HG02610 (cell line): ENCODE data around the gene DHX57.
"Not testable (repeated sequence)": the region's sequence is repeated elsewhere in the genome, so short reads cannot be mapped to it uniquely, and the experiment has no call there.

Source experiments
- ATAC-seq: cut with Tn5 transposase; IDR thresholded peaks from one replicate; pipeline ENCODE4 v1.9.1; 2021; ENCODE audit warnings: mild to moderate bottlenecking, moderate library complexity; ENCODE audit not compliant: unreplicated experiment

Gene DHX57

GRCh38 chr2:38806015-38806732, 69.6 kb downstream of the DHX57 start:
- ATAC-seq = no peak

DNA sequence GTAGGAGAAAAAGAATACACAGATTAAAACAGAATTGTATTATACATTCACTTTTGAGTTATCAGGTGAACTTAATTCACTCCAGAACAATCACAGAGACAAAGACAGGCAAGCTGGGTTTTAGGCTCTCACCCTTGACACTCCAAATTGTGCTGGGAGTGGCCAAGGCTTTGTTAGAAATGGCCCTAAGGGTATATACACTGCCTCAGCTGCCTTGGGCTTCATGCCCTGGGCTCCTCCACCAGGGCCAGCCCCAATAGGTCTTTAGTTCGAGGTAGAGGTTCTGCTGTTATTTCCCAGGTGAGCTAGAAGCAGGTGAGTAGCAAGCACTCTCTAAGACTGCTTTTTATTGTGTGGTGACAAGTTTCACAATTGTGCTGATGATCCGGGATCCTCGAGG, 77.8 kb downstream of the DHX57 start:
- ATAC-seq = no peak

GRCh38 chr2:38797250-38797676, 78.5 kb downstream of the DHX57 start:
- ATAC-seq = no peak

DNA sequence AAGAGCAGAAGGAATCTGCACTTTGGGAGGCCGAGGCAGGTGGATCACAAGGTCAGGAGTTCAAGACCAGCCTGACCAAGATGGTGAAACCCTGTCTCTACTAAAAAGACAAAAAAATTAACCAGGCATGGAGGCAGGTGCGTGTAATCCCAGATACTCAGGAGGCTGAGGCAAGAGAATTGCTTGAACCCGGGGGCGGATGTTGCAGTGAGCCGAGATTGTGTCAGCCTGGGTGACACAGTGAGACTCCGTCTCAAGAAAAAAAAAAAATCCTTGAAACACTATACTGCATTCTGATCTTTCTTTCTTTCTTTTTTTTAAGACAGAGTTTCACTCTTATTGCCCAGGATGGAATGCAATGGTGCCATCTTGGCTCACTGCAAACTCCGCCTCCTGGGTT, 80.7 kb downstream of the DHX57 start:
- not testable (repeated sequence) for ATAC-seq

GRCh38 chr2:38794235-38794946, 81.3 kb downstream of the DHX57 start:
- no peak for ATAC-seq

DNA sequence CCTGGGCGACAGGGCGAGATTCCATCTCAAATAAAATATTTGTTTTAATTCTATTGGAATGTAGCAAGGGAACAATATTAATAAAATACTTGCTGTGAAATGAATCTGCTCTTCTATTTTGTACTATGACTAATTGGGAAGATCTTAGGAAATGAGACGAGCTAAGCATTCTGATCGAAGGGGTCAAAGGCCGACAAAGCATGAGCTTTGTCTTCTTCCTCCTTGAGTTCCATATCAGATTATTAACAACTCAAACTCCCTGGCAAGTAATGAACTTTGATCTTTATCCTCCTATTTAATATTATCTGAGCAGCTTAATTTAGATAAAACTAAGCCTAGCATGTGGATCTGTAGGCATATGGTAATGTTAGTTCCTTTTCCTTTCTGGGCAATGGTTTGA, 82.2 kb downstream of the DHX57 start:
- no peak for ATAC-seq

DNA sequence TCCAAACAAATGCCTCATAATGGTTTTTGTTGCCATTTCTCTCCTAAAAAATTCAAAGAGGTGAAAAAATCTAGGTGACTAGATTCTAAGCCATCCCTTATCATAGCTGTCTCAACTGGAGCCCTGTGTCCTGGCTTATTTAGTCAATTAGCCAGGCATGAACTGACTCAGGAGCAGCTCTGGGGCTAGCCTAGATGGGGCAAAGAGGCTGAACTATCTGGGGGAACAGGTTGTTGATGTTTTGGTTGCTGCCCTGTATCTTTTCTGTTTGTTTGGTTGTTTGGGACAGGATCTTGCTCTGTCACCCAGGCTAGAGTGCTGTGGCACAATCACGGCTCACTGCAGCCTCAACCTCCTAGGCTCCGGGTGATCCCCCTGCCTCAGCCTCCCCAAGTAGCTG, 83.0 kb downstream of the DHX57 start:
- no peak for ATAC-seq

- not testable (repeated sequence) for ATAC-seq
Observed at GRCh38 chr2:38792321-38792720, 83.4 kb downstream of the DHX57 start.

GRCh38 chr2:38791744-38792143, 84.0 kb downstream of the DHX57 start:
- ATAC-seq = no peak

DNA sequence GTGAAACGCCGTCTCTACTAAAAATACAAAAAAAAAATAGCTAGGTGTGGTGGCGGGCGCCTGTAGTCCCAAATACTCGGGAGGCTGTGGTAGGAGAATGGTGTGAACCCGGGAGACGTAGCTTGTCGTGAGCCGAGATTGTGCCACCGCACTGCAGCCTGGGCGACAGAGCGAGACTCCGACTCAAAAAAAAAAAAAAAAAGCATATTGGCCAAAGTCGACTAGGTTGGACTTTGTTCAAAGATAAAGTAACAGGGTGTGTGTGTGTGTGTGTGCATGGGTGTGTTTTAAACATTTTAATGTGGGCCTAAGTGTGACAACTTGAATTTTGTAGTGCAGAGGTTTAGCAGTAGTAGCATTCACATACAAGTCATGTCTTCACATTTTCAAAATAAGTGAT, 86.0 kb downstream of the DHX57 start:
- ATAC-seq = no peak

GRCh38 chr2:38788306-38788705, 87.4 kb downstream of the DHX57 start:
- no peak for ATAC-seq

DNA sequence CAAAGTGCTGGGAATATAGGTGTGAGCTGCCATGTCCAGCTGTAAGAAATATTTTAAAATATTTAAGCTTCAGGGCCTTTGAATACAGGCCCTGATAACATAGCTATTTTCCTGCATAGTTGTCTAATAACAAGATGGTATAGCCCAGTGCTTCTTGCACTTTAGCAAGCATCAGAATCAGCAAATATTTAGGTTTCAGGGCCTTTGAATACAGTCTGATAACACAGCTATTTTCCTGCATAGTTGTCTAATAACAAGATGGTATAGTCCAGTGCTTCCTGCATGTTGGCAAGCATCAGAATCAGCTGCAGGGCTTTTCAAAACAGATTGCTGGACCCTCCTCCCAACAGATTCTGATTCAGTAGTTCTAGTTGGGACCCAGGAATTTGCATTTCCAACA, 92.1 kb downstream of the DHX57 start:
- no peak for ATAC-seq

DNA sequence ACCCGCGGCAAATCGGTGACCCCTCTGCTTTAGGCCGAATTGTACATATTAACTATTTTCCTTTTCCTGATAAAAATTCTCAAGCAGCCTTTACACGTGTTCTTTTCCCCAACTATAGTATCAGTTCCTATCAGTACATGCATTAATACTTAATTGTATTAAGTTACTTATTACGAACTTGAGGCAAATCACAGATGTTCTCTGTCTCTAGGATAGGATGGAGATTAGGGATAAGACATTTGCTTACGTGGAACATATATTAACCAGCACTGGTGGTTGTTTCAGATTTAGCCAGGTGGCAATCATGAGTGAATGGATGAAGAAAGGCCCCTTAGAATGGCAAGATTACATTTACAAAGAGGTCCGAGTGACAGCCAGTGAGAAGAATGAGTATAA, 97.0 kb downstream of the DHX57 start:
- no peak for ATAC-seq

GRCh38 chr2:38776531-38776930, 99.2 kb downstream of the DHX57 start:
- ATAC-seq = no peak

DNA sequence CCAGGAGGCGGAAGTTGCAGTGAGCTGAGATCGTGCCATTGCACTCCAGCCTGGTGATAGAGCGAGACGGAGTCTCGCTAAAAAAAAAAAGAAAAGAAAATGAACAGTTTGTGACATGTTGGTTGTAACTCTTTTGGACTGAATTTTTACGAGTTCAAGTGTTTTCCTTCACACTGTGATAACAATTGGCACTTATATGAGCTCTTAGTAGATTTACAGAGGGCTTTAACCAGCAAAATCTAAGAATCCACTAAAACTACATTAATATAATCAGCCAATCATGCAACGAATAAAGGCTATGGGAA, 99.9 kb downstream of the DHX57 start:
- ATAC-seq = no peak

- no peak for ATAC-seq
Observed at GRCh38 chr2:38775097-38775920, 100.4 kb downstream of the DHX57 start.

DNA sequence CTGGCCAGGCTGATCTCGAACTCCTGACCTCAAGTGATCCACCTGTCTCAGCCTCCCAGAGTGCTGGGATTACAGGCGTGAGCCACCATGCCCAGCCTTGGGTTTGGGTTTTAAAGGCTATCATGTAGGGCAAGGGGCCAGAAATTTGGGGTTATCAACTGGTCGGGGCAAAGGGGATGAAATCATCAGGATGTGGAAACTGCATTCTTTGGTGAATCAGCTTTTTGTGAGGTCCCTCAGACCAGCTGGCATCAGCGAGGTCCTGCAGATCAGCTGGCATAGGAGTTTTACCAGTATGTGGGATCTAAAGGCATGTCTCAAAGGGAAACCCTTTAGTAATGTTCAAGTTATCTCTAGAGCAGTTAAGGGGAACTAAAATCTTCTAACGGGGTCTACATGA, 104.1 kb downstream of the DHX57 start:
- ATAC-seq = no peak

DNA sequence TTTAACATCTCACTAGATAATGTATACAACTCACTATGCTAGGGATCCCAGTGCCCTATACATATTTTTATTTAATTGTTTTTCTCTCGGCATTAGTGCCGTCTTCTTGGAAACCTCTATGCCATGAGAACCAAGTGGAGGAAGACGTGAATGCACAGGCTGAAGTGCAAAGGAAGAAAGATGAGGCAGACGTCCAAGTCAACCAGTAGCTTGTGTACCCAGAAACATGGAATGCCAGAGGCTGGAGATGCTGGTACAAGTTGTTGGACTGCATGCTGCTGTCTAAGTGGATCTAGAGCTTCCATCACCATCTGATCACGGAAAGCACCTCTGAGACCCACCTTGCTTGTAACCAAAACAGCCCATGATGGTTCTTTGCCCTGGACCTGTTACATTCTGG, 110.2 kb downstream of the DHX57 start:
- ATAC-seq = no peak

- no peak for ATAC-seq
Observed at GRCh38 chr2:38765149-38765548, 110.6 kb downstream of the DHX57 start.

DNA sequence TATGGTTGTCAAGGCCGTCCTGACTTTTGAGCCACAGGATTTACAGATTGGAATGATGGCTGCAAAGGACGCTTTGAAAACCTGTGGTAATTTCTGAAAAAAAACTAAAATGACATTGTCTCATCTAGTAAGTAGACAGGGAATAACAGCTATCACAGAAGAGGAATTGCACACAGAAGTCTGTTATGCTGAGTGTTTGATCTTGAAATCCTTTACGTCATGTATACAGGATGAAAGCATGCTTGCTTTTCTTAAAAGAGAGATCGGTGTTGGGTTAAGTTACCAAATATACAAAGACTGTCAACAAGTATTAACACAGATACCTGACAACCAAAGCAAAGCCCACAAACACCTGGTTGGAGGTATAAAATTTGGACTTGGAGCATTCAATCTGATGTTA, 112.0 kb downstream of the DHX57 start:
- ATAC-seq = no peak

DNA sequence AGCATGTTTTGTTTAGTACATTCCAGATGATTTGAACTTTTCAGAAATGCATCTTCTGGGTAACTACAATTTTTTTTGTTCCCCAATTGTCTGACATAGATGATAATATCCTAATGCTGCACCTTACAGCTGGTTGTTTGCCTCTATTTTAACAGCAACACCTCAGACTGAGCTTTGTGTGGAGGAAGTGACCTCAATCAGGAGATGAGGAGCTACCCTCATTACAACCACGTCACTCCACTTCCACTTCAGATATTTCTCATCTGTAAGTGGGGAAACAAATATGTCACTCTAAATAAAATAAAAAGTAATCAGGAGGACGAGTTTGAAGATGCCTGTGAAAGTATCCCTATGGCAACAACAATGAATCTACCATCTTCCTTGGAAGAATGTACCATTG, 112.5 kb downstream of the DHX57 start:
- ATAC-seq = no peak

DNA sequence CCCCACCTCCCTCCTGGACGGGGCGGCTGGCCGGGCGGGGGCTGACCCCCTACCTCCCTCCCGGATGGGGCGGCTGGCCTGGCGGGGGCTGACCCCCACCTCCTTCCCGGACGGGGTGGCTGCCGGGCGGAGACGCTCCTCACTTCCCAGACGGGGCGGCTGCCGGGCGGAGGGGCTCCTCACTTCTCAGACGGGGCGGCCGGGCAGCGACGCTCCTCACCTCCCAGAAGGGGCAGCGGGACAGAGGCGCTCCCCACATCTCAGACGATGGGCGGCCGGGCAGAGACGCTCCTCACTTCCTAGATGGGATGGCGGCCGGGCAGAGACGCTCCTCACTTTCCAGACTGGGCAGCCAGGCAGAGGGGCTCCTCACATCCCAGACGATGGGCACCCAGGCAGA, 119.8 kb downstream of the DHX57 start:
- ATAC-seq = not testable (repeated sequence)
